SK-N-DZ (cell line): ENCODE measurements around the gene ZNHIT1.
"Not testable (repeated sequence)": the region's sequence is repeated elsewhere in the genome, so short reads cannot be mapped to it uniquely, and the experiment has no call there.

ENCODE experiments used
- DNase-seq: peaks from one replicate; pipeline ENCODE4 v3.0.0-alpha.2; 2015; ENCODE audit warnings: low spot score

Gene ZNHIT1

GRCh38 chr7:101186844-101187428 lies 31.0 kb upstream of the ZNHIT1 start:
- DNase-seq = no peak

- no peak for DNase-seq
These were observed 28.9 kb upstream of the ZNHIT1 start for GRCh38 chr7:101189109-101189508.

GRCh38 chr7:101195884-101196283 lies 22.1 kb upstream of the ZNHIT1 start:
- DNase-seq = no peak

- no peak for DNase-seq
These were observed 20.0 kb upstream of the ZNHIT1 start for GRCh38 chr7:101197991-101198390.

- no peak for DNase-seq
These were observed 19.5 kb upstream of the ZNHIT1 start for GRCh38 chr7:101198476-101198875.

- DNase-seq = not testable (repeated sequence)
These were observed 18.4 kb upstream of the ZNHIT1 start for GRCh38 chr7:101199522-101199921.

GRCh38 chr7:101200504-101200861 lies 17.5 kb upstream of the ZNHIT1 start:
- DNase-seq = no peak

GRCh38 chr7:101200862-101201599 lies 16.9 kb upstream of the ZNHIT1 start, which contains the start of gene MOGAT3:
TSS of gene MOGAT3 (minus strand) at chr7:101201036. CDS start at chr7:101200854, 182 bp downstream.
- DNase-seq = no peak

- DNase-seq = no peak
These were observed 16.0 kb upstream of the ZNHIT1 start for GRCh38 chr7:101201695-101202602.

- DNase-seq = no peak
These were observed 15.4 kb upstream of the ZNHIT1 start for GRCh38 chr7:101202603-101202918.

GRCh38 chr7:101203740-101204738 lies 13.9 kb upstream of the ZNHIT1 start:
- DNase-seq = not testable (repeated sequence)

GRCh38 chr7:101205901-101206664 lies 11.9 kb upstream of the ZNHIT1 start:
- DNase-seq = no peak

- DNase-seq = no peak
These were observed 11.3 kb upstream of the ZNHIT1 start for GRCh38 chr7:101206665-101207042.

GRCh38 chr7:101207459-101207858 lies 10.5 kb upstream of the ZNHIT1 start:
- DNase-seq = no peak

GRCh38 chr7:101208794-101209193 lies 9.2 kb upstream of the ZNHIT1 start:
- DNase-seq = no peak

- DNase-seq = no peak
These were observed 7.8 kb upstream of the ZNHIT1 start for GRCh38 chr7:101210143-101210542.

- no peak for DNase-seq
These were observed 6.5 kb upstream of the ZNHIT1 start for GRCh38 chr7:101211501-101211900.

GRCh38 chr7:101212014-101212413 lies 6.0 kb upstream of the ZNHIT1 start:
- DNase-seq = no peak

- no peak for DNase-seq
These were observed 1.7 kb upstream of the ZNHIT1 start for GRCh38 chr7:101216001-101216859.
